K562 (cell line): ENCODE data around the gene PIGT. TPM values are rescaled to one million over a fixed set of nuclear protein-coding genes. Genes with fewer than 3 reads are reported as not detected.
A peak's percentile ranks its signal among the peaks of the same experiment; 100 is the strongest.

Experiments
- ATF3 ChIP-seq, 2 experiments: fragments of 450-650 bp in 1 of 2; sonication (generic) in 1 of 2; formaldehyde crosslinking in 1 of 2; IDR thresholded peaks in 1 of 2; conservative IDR thresholded peaks in 1 of 2; 2 replicates each; pipeline versions ENCODE4 v1.6.1 to v1.8.1; 2016 to 2023; ENCODE audit warnings: mild to moderate bottlenecking in 2 of 2, moderate library complexity in 2 of 2, inconsistent platforms in 1 of 2, missing genetic modification reagents in 1 of 2
- BCOR ChIP-seq: fragments of 450-650 bp; IDR thresholded peaks from 2 replicates; pipeline ENCODE4 v1.6.1; 2016
- CHAMP1 ChIP-seq: fragments of 450-650 bp; IDR thresholded peaks from 2 replicates; pipeline ENCODE4 v1.6.1; 2016; ENCODE audit warnings: mild to moderate bottlenecking
- CTCF ChIP-seq, 3 experiments: IDR thresholded peaks in 2 of 3; conservative IDR thresholded peaks in 1 of 3; 2 replicates each; pipeline ENCODE4 v1.5.1; 2011 to 2012; ENCODE audit warnings: low read length in 3 of 3, mild to moderate bottlenecking in 3 of 3, control low read depth in 2 of 3, improper control_type of control experiment in 1 of 3, inconsistent platforms in 1 of 3, low read depth in 1 of 3, mixed read lengths in 1 of 3, moderate library complexity in 1 of 3; ENCODE audit not compliant: insufficient read depth in 2 of 3
- E2F1 ChIP-seq: sonication (generic); formaldehyde crosslinking; IDR thresholded peaks from 2 replicates; pipeline ENCODE4 v1.8.1; 2023; ENCODE audit warnings: mild to moderate bottlenecking, missing genetic modification reagents, moderate library complexity
- PCBP2 ChIP-seq: fragments of 200-400 bp; formaldehyde crosslinking; IDR thresholded peaks from 2 replicates; pipeline ENCODE4 v1.6.1; 2018; ENCODE audit warnings: low read length, low read depth, mild to moderate bottlenecking, moderate library complexity; ENCODE audit not compliant: poor library complexity, severe bottlenecking
- TCFL5 ChIP-seq: fragments of 250-450 bp; sonication (Bioruptor Pico); conservative IDR thresholded peaks from 2 replicates; pipeline ENCODE4 v1.6.1; 2021; ENCODE audit warnings: mild to moderate bottlenecking, moderate library complexity, matching md5 sums
- TEAD1 ChIP-seq, 2 experiments: fragments of 450-650 bp in 1 of 2; sonication (generic) in 1 of 2; formaldehyde crosslinking; IDR thresholded peaks; 2 replicates each; pipeline versions ENCODE4 v1.4.0 to v1.8.0; 2020 to 2022; ENCODE audit warnings: mild to moderate bottlenecking in 2 of 2, missing genetic modification reagents in 1 of 2
- ZBTB11 ChIP-seq, 3 experiments: fragments of 200-800 bp in 1 of 3; fragments of 250-450 bp in 1 of 3; fragments of 450-650 bp in 1 of 3; sonication (Bioruptor Pico) in 1 of 3; sonication (Bioruptor generic) in 1 of 3; formaldehyde crosslinking in 1 of 3; IDR thresholded peaks; 2 replicates each; pipeline versions ENCODE4 v1.6.1 to v1.8.0; 2016 to 2022; ENCODE audit warnings: mild to moderate bottlenecking in 2 of 3, missing genetic modification characterization in 2 of 3, missing compliant biosample characterization in 1 of 3, moderate library complexity in 1 of 3
- ZNF277 ChIP-seq: fragments of 250-450 bp; sonication (Bioruptor Pico); IDR thresholded peaks from 2 replicates; pipeline ENCODE4 v1.8.0; 2022; ENCODE audit warnings: inconsistent platforms, mild to moderate bottlenecking, moderate library complexity, borderline replicate concordance
- ZNF347 ChIP-seq: fragments of 450-650 bp; formaldehyde crosslinking; IDR thresholded peaks from 2 replicates; pipeline ENCODE4 v1.4.0; 2020; ENCODE audit warnings: low read depth, mild to moderate bottlenecking, moderate library complexity
- ZNF431 ChIP-seq: sonication (generic); formaldehyde crosslinking; IDR thresholded peaks from 2 replicates; pipeline ENCODE4 v1.8.0; 2022; ENCODE audit warnings: mild to moderate bottlenecking, missing genetic modification reagents
- polyA plus RNA-seq, 8 experiments: library from polyadenylated mRNA; depleted of rRNA in 4 of 8; stranded (reverse) in 5 of 8; unstranded in 3 of 8; fragments of >200 nt; fragmentation: Nextera tagmentation in 2 of 8; fragmentation: Illumina TruSeq in 1 of 8; extraction: Ambion mirVana in 2 of 8; extraction: Trizol in 1 of 8; gene quantifications; 2 replicates each; pipeline versions ENCODE4 v1.2.1 to v1.2.3, GENCODE V29; 2011 to 2014; ENCODE audit warnings: inconsistent platforms in 1 of 8, missing spikeins in 1 of 8
- total RNA-seq, 7 experiments: library from RNA; depleted of rRNA in 6 of 7; stranded (reverse); fragments of >200 nt in 6 of 7; fragmentation: Illumina TruSeq in 2 of 7; extraction: Trizol in 2 of 7; gene quantifications; 2 replicates each; pipeline versions ENCODE4 v1.2.1 to v1.2.3, GENCODE V29; 2011 to 2021; ENCODE audit warnings: low replicate concordance in 1 of 7

Gene PIGT
- total and polyA plus RNA-seq, 9 of the 15 experiments (the other 6 are each of a cell fraction or from before 2014, with no cell fraction given): 14.6 to 108 (median 46.9) TPM

- TF ChIP-seq ZBTB11 (CRISPR knock-in tag; IDR thresholded peaks at IDR 0.05) (peak in 1 of 3 experiments; percentile 71; a peak in 2 of 6 replicates), E2F1 (no peak; the same call in 1 of the 2 replicates), TEAD1 (CRISPR knock-in tag; IDR thresholded peaks at IDR 0.05) (0 out of 4 replicates have a peak, but pooled peaks of 1 of the 2 experiments have one; percentile 33), ZNF347 (CRISPR knock-in tag) (no peak), PCBP2 (no peak), ZNF431 (CRISPR knock-in tag) (no peak), CHAMP1 (no peak), ATF3 (IDR thresholded peaks at IDR 0.05) (no peak), ATF3 (CRISPR knock-in tag; conservative IDR thresholded peaks at IDR 0.05) (no peak), ZNF277 (CRISPR knock-in tag) (no peak), TCFL5 (CRISPR knock-in tag) (no peak), BCOR (no peak), CTCF (IDR thresholded peaks at IDR 0.05 in 2 of 3, conservative IDR thresholded peaks at IDR 0.05 in 1 of 3; ENCODE audit: insufficient read depth in 2 of 3, low read depth in 1 of 3, low read length in 3 of 3) (no peak)
These were observed at the start of gene PIGT (continued) for GRCh38 chr20:45415822-45416637.
